Measurements from ENCODE around the gene GPC1.

DNA sequence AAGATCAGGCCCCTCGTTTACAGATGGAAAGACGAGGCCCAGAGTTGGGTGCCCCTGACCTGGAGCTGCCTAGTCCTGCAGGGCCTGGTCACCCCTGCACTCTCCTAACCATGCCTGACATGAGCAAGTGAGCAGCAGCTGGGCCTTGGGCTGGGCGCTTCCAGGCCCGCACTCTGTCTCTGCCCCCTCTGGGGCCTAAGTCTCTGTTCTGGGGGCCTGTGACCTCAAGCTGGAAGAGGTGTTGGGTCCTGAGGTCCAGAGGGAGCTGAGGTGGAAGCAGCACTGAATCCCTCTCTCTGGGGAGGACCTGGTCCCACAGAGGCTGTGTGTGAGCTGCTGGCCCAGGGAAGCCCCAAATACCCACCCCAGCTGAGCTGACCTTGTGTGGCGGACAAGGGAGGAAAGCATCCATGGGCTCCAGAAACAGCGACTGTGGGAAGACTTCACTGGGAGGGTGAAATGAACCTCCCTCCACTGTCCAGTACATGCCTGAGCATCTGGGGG, 46.1 kb upstream of the GPC1 start:
- TF ChIP-seq, protein P1, sequence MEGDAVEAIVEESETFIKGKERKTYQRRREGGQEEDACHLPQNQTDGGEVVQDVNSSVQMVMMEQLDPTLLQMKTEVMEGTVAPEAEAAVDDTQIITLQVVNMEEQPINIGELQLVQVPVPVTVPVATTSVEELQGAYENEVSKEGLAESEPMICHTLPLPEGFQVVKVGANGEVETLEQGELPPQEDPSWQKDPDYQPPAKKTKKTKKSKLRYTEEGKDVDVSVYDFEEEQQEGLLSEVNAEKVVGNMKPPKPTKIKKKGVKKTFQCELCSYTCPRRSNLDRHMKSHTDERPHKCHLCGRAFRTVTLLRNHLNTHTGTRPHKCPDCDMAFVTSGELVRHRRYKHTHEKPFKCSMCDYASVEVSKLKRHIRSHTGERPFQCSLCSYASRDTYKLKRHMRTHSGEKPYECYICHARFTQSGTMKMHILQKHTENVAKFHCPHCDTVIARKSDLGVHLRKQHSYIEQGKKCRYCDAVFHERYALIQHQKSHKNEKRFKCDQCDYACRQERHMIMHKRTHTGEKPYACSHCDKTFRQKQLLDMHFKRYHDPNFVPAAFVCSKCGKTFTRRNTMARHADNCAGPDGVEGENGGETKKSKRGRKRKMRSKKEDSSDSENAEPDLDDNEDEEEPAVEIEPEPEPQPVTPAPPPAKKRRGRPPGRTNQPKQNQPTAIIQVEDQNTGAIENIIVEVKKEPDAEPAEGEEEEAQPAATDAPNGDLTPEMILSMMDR (IDR thresholded peaks at IDR 0.05), result no peak
- no peak for TF ChIP-seq POLR2A (IDR thresholded peaks at IDR 0.05)

Measured in Peyer's patch (tissue), 4 donors.